Measurements from ENCODE around the gene SMYD1. TPM values are rescaled to one million over a fixed set of nuclear protein-coding genes. Genes with fewer than 3 reads are reported as not detected.
"Not testable (repeated sequence)": the region's sequence is repeated elsewhere in the genome, so short reads cannot be mapped to it uniquely, and the experiment has no call there.

SMYD1 gene
- not detected in 3 replicates for total RNA-seq
- long read RNA-seq: 0 reads

DNA sequence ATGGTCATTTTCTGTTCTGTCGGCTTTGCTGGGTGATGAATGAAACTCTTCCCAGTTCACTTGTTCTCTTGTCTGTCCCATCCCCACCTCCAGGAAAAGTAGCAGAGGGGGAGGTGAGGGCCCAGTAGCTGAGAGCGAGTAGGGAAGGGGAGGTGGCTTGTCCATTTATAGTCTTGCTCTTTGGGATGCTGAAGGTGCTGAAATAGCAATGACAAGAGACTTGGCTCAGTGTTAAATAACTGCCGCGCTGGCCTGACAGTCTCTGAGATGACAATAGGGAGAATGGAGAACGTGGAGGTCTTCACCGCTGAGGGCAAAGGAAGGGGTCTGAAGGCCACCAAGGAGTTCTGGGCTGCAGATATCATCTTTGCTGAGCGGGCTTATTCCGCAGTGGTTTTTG lies at the start of gene SMYD1:
Gene SMYD1 (plus strand): TSS at position 228 of the 400 bp plus-strand sequence. CDS start 40 bp downstream, at position 268.
- Mint-ChIP-seq H3K4me3 (ENCODE audit: unreplicated experiment) (no peak within 1 kb of the TSS), H3K27me3 (ENCODE audit: low read depth) (peaks cover 1% of the 10 kb centered on the region), H3K27ac (ENCODE audit: unreplicated experiment) (no peak within 1 kb of the TSS), H3K36me3 (ENCODE audit: low read depth) (no peaks in the 10 kb centered on the region), H3K4me1 (ENCODE audit: low read depth) (peaks cover 3% of the 10 kb centered on the region), H3K9me3 (ENCODE audit: low read depth) (no peaks in the 10 kb centered on the region)
- TF ChIP-seq, protein P1, sequence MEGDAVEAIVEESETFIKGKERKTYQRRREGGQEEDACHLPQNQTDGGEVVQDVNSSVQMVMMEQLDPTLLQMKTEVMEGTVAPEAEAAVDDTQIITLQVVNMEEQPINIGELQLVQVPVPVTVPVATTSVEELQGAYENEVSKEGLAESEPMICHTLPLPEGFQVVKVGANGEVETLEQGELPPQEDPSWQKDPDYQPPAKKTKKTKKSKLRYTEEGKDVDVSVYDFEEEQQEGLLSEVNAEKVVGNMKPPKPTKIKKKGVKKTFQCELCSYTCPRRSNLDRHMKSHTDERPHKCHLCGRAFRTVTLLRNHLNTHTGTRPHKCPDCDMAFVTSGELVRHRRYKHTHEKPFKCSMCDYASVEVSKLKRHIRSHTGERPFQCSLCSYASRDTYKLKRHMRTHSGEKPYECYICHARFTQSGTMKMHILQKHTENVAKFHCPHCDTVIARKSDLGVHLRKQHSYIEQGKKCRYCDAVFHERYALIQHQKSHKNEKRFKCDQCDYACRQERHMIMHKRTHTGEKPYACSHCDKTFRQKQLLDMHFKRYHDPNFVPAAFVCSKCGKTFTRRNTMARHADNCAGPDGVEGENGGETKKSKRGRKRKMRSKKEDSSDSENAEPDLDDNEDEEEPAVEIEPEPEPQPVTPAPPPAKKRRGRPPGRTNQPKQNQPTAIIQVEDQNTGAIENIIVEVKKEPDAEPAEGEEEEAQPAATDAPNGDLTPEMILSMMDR (IDR thresholded peaks at IDR 0.05): no peak
- DNase-seq (ENCODE audit: low spot score): no peak

DNA sequence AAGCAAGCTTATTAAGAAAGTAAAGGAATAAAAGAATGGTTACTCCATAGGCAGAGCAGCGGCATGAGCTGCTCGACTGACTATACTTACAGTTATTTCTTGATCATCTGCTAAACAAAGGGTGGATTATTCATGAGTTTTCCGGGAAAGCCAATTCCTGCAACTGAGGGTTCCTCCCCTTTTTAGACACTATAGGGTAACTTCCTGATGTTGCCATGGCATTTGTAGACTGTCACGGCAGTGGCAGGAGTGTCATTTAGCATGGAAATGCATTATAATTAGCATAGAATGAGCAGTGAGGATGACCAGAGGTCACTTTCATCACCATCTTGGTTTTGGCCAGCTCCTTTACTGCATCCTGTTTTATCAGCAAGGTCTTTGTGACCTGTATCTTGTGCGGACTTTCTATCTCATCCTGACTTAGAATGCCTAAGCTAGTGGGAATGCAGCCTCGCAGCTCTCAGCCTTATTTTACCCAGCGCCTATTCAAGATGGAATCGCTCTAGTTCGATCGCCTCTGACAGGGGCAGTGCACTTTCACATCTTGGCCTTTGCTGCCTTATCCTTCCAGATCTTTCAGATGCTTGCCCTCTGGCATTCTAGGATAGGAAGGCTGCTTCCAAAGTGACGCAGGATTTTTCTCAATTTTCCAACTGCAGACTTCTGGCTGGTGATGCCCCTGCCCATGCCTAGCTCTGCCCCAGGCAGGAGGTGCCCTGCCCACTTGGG lies 49.4 kb upstream of the SMYD1 start:
- H3K9me3 Mint-ChIP-seq (ENCODE audit: low read depth); H3K27me3 Mint-ChIP-seq (ENCODE audit: low read depth); H3K27ac Mint-ChIP-seq (ENCODE audit: unreplicated experiment); H3K36me3 Mint-ChIP-seq (ENCODE audit: low read depth); DNase-seq (ENCODE audit: low spot score); H3K4me3 Mint-ChIP-seq (ENCODE audit: unreplicated experiment): not testable (repeated sequence)
- peaks cover 17% of the 10 kb centered on the region for H3K4me1 Mint-ChIP-seq (ENCODE audit: low read depth)

DNA sequence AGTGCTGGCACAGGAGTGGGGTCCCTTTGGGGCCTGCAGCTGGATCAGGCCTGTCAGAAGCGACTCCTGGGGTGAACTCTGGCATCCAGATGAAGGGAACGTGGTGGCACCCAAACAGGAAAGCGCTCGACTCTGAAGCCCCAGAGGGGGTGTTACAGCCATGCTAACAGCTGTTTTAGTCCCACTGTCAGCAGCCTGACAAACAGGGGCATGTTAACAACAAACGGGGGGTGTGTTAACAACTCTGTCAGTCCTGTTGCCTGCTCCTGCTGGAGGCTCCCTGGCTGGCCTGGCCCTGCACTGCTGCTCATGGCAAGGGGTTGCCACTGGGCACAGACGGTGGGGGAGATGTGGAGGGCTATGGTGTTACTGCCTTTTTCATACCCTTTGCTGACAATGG lies 48.7 kb upstream of the SMYD1 start:
- H3K27ac Mint-ChIP-seq (ENCODE audit: unreplicated experiment): no peak overlapping the region
- TF ChIP-seq, protein P1 (IDR thresholded peaks at IDR 0.05): no peak
- no peak overlapping the region for H3K4me3 Mint-ChIP-seq (ENCODE audit: unreplicated experiment)
- H3K27me3 Mint-ChIP-seq (ENCODE audit: low read depth): no peaks in the 10 kb centered on the region
- peaks cover 17% of the 10 kb centered on the region for H3K4me1 Mint-ChIP-seq (ENCODE audit: low read depth)
- H3K36me3 Mint-ChIP-seq (ENCODE audit: low read depth): no peaks in the 10 kb centered on the region
- H3K9me3 Mint-ChIP-seq (ENCODE audit: low read depth): no peaks in the 10 kb centered on the region
- DNase-seq (ENCODE audit: low spot score): no peak

DNA sequence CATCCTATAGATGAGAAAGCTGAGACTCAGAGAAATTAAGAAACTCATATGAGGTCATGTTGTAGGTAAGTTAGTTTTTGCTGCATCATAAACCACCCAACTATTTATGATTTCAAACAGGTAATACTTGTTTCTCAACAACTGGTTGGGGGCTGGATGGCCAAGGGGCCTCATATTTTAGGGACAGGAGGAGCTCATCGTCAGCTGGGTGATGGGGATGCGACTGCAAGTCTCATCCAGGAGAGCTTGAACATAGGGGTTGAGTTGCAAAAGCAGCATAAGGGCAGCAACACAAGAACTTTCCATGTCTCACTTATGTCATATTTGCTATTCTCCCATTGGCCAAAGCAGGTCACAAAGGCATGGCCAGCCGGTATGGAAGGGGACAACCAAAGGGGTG lies 47.6 kb upstream of the SMYD1 start:
- H3K36me3 Mint-ChIP-seq (ENCODE audit: low read depth): no peaks in the 10 kb centered on the region
- peaks cover 17% of the 10 kb centered on the region for H3K4me1 Mint-ChIP-seq (ENCODE audit: low read depth)
- no peaks in the 10 kb centered on the region for H3K27me3 Mint-ChIP-seq (ENCODE audit: low read depth)
- TF ChIP-seq, protein P1 (IDR thresholded peaks at IDR 0.05): no peak
- no peaks in the 10 kb centered on the region for H3K9me3 Mint-ChIP-seq (ENCODE audit: low read depth)
- no peak overlapping the region for H3K27ac Mint-ChIP-seq (ENCODE audit: unreplicated experiment)
- no peak for DNase-seq (ENCODE audit: low spot score)
- H3K4me3 Mint-ChIP-seq (ENCODE audit: unreplicated experiment): no peak overlapping the region

DNA sequence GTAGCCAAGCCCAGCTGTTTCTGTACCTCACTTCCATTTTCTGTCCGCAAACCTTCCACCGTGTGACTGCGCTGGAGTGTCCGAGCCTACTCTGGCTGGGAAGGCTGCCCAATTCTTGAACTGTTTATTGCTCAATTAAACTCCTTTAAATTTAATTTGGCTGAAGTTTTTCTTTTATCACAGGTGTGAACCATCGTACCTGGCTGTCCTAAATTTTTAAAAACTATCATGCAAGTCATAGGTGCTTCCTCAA lies 45.0 kb upstream of the SMYD1 start:
- H3K9me3 Mint-ChIP-seq (ENCODE audit: low read depth): no peaks in the 10 kb centered on the region
- no peak for DNase-seq (ENCODE audit: low spot score)

More for the DNA sequence above, 45.0 kb upstream of the SMYD1 start:
- Mint-ChIP-seq H3K27me3 (ENCODE audit: low read depth) (no peaks in the 10 kb centered on the region), H3K4me3 (ENCODE audit: unreplicated experiment) (no peak overlapping the region), H3K27ac (ENCODE audit: unreplicated experiment) (no peak overlapping the region), H3K4me1 (ENCODE audit: low read depth) (peaks cover 2% of the 10 kb centered on the region), H3K36me3 (ENCODE audit: low read depth) (peaks cover 5% of the 10 kb centered on the region)
- TF ChIP-seq, protein P1 (IDR thresholded peaks at IDR 0.05): no peak

All from chondrocyte (in vitro differentiated cells).